HL-60 (cell line): ENCODE data around the gene SLC26A3.

Experiments used
- DNase-seq, 2 experiments: peaks; one replicate each; pipeline ENCODE4 v3.0.0-alpha.2; 2010 to 2020; ENCODE audit warnings: low read depth in 1 of 2, low spot score in 1 of 2
- H3K27ac ChIP-seq: fragments of 250-450 bp; sonication (Bioruptor Pico); replicated peaks from 2 replicates; pipeline ENCODE4 v1.5.1; 2020; ENCODE audit warnings: mild to moderate bottlenecking, moderate library complexity
- H3K27me3 ChIP-seq: fragments of 250-450 bp; sonication (Bioruptor Pico); 2 replicates; pipeline ENCODE4 v1.5.1; 2021; ENCODE audit warnings: mild to moderate bottlenecking, moderate library complexity; ENCODE audit not compliant: insufficient read depth, poor library complexity, severe bottlenecking
- H3K4me3 ChIP-seq: replicated peaks from 2 replicates; pipeline ENCODE4 v1.5.1; 2011; ENCODE audit warnings: mild to moderate bottlenecking, control low read depth, low read length; ENCODE audit not compliant: insufficient read depth
- GABPA ChIP-seq: IDR thresholded peaks from 2 replicates; pipeline ENCODE4 v1.6.1; 2012; ENCODE audit warnings: low read depth
- POLR2AphosphoS5 ChIP-seq: IDR thresholded peaks from 2 replicates; pipeline ENCODE4 v1.6.1; 2012; ENCODE audit warnings: low read depth
- SPI1 ChIP-seq: IDR thresholded peaks from 2 replicates; pipeline ENCODE4 v1.6.1; 2012; ENCODE audit warnings: low read depth, mild to moderate bottlenecking, borderline replicate concordance
- TF ChIP-seq, protein P1 (sequence below): IDR thresholded peaks from 2 replicates; pipeline ENCODE4 v1.6.1; 2012; ENCODE audit warnings: low read depth; ENCODE audit not compliant: insufficient replicate concordance
- TF ChIP-seq, protein P2 (sequence below): IDR thresholded peaks from one replicate; pipeline ENCODE4 v1.5.1; 2011; ENCODE audit warnings: low read length, control low read depth, inconsistent platforms; ENCODE audit not compliant: insufficient read depth

The SLC26A3 gene

GRCh38 chr7:107726356-107727130, 76.5 kb downstream of the SLC26A3 start:
- no peak for TF ChIP-seq POLR2AphosphoS5
- TF ChIP-seq, protein P1, sequence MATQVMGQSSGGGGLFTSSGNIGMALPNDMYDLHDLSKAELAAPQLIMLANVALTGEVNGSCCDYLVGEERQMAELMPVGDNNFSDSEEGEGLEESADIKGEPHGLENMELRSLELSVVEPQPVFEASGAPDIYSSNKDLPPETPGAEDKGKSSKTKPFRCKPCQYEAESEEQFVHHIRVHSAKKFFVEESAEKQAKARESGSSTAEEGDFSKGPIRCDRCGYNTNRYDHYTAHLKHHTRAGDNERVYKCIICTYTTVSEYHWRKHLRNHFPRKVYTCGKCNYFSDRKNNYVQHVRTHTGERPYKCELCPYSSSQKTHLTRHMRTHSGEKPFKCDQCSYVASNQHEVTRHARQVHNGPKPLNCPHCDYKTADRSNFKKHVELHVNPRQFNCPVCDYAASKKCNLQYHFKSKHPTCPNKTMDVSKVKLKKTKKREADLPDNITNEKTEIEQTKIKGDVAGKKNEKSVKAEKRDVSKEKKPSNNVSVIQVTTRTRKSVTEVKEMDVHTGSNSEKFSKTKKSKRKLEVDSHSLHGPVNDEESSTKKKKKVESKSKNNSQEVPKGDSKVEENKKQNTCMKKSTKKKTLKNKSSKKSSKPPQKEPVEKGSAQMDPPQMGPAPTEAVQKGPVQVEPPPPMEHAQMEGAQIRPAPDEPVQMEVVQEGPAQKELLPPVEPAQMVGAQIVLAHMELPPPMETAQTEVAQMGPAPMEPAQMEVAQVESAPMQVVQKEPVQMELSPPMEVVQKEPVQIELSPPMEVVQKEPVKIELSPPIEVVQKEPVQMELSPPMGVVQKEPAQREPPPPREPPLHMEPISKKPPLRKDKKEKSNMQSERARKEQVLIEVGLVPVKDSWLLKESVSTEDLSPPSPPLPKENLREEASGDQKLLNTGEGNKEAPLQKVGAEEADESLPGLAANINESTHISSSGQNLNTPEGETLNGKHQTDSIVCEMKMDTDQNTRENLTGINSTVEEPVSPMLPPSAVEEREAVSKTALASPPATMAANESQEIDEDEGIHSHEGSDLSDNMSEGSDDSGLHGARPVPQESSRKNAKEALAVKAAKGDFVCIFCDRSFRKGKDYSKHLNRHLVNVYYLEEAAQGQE: no peak
- Histone ChIP-seq H3K27me3 (no peaks in the 10 kb centered on the region), H3K27ac (no peak overlapping the region), H3K4me3 (no peak overlapping the region)
- DNase-seq: no peak

DNA sequence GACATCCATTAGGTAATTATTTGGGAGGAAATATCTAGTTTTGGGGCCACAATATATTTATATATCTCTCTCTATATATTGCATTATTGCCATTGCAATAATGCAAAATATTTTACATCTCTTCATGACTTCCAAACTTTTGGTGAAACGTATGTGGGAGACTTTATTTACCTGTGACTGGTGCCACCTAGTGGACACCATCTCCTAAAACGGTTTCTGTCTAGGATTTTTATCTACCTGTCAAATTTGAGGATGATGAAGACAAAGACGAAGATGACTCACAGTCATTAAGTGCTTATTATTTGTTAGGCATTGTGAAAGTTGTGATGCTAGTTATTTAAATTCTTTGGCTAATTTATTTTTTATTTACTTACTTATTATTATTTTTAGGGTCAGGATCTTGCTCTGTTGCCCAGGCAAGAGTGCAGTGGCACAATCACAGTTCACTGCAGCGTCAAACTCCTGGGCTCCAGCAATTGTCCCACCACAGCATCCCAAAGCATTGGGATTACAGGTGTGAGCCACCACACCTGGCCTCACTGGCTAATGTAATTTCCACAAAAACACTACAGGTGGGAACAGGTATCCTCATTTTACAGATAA, 77.8 kb downstream of the SLC26A3 start:
- no peak for TF ChIP-seq GABPA
- TF ChIP-seq, protein P1: no peak
- no peak for TF ChIP-seq POLR2AphosphoS5
- no peak for TF ChIP-seq SPI1
- TF ChIP-seq, protein P2, sequence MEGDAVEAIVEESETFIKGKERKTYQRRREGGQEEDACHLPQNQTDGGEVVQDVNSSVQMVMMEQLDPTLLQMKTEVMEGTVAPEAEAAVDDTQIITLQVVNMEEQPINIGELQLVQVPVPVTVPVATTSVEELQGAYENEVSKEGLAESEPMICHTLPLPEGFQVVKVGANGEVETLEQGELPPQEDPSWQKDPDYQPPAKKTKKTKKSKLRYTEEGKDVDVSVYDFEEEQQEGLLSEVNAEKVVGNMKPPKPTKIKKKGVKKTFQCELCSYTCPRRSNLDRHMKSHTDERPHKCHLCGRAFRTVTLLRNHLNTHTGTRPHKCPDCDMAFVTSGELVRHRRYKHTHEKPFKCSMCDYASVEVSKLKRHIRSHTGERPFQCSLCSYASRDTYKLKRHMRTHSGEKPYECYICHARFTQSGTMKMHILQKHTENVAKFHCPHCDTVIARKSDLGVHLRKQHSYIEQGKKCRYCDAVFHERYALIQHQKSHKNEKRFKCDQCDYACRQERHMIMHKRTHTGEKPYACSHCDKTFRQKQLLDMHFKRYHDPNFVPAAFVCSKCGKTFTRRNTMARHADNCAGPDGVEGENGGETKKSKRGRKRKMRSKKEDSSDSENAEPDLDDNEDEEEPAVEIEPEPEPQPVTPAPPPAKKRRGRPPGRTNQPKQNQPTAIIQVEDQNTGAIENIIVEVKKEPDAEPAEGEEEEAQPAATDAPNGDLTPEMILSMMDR: no peak
- H3K27ac ChIP-seq: no peak overlapping the region
- H3K27me3 ChIP-seq: no peaks in the 10 kb centered on the region
- H3K4me3 ChIP-seq: no peak overlapping the region
- peak in 1 of 2 experiments; percentile 23 for DNase-seq

DNA sequence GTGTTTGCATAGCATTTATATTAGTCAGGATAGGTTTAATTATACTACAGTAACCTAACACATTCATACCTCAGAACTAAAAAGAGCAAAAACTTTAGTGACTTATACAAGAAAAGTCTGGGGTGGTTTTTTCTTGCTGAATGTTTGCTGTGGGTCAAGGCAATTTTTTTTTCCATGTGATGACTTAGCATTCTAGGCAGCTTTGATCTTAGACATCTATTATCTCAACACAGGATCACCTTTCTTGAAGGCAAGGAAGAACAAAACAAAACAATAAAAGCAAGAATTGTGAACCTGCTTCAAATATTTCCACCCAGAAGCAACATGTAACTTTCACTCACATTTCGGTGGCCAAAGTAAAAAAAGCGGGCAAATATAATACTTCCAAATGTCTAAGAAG, 79.8 kb downstream of the SLC26A3 start:
- TF ChIP-seq, protein P2: no peak
- no peak for TF ChIP-seq POLR2AphosphoS5
- TF ChIP-seq SPI1: no peak
- TF ChIP-seq GABPA: no peak
- TF ChIP-seq, protein P1: no peak
- no peak overlapping the region for H3K27ac ChIP-seq
- H3K4me3 ChIP-seq: no peak overlapping the region
- DNase-seq: no peak
- no peaks in the 10 kb centered on the region for H3K27me3 ChIP-seq
